IPS-NIHi7 (cell line): Measurements from ENCODE around the gene ADAP2.
"Not testable (repeated sequence)": the region's sequence is repeated elsewhere in the genome, so short reads cannot be mapped to it uniquely, and the experiment has no call there.

ENCODE experiments used
- DNase-seq: peaks from one replicate; pipeline ENCODE4 v3.0.0; 2012; ENCODE audit warnings: mixed read lengths; ENCODE audit errors: extremely low spot score

The ADAP2 gene, protein sequence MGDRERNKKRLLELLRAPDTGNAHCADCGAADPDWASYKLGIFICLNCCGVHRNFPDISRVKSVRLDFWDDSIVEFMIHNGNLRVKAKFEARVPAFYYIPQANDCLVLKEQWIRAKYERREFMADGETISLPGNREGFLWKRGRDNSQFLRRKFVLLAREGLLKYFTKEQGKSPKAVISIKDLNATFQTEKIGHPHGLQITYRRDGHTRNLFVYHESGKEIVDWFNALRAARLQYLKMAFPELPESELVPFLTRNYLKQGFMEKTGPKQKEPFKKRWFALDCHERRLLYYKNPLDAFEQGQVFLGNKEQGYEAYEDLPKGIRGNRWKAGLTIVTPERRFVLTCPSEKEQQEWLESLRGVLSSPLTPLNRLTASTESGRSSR

DNA sequence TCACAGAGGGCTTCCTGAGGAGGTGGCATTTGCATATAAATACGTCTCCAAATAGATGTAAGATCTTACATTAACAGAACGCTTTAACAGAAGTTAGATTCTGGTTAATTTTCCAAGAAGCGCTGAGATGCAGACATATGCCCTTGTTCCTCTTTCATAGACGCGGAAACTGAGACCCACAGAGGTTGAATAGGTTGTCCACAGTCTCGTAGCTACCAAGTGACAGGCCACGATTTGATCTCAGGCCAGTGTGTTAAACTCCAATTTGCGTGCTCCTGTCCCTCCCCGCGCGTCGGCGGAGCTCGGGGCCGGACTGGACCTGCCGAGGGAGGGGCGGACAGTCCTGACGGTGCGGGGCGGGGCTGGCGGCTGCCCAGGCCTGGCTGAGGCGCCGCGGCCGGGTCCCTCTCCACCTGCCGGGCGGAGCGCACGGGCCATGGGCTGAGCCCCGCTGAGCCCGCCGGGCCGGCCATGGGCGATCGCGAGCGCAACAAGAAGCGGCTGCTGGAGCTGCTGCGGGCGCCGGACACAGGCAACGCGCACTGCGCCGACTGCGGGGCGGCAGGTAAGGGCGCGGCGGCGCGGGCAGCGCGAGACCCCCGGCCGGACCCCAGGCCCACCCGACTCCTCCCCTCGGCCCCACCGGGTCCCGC, at the start of gene ADAP2:
ADAP2 (plus strand) TSS at position 402 of the 653 bp plus-strand sequence; CDS start at position 472, 70 bp downstream.
- DNase-seq, result peak; percentile 70

DNA sequence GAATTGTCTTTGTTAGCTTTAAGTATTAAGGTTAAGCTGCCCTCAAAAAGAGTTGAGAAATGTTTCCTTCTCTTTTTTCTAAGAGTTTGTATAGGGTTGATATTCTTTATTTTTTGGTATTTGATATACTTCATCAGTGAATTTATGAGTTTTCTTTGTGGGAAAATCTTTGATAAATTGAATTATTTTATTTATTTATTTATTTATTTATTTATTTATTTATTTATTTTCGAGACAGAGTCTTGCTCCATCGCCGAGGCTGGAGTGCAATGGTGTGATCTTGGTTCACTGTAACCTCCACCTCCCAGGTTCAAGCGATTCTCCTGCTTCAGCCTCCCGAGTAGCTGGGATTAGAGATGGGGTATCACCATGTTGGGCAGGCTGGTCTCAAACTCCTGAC, 35.6 kb upstream of the ADAP2 start:
- DNase-seq, result no peak

DNA sequence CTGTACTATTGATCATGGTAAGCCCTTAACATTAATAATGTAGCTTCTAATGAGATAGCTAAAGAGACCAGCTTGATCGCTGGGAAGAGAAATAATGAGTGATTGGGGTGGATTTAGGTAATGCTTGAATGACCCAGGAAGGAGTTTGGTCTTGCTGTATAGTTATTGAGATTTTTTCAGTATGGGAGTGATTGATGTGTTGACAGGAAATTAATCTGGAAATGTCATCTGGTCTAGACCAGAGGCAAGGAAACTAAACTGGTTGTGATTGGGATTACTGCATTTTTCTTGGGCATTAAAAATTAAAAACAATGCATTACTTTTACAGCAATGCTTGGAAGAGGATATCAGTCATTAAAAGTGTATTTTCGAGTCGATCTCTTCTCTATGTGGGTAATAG, 27.5 kb upstream of the ADAP2 start:
- no peak for DNase-seq

DNA sequence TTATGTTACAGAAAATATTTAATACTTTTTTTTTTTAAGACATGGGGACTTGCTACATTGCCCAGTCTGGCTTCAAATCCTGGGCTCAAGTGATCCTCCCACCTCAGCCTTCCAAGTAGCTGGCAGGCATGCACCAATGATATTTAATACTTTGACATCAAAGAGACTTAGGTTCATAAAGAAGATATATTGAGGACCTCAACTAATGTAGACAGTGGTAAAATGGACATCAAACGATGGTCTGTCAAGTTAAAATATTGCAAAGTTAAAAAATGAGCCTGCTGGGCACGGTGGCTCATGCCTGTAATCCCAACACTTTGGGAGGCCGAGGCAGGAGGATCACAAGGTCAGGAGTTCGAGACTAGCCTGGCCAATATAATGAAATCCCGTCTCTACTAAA, 24.4 kb upstream of the ADAP2 start:
- DNase-seq, result no peak

DNA sequence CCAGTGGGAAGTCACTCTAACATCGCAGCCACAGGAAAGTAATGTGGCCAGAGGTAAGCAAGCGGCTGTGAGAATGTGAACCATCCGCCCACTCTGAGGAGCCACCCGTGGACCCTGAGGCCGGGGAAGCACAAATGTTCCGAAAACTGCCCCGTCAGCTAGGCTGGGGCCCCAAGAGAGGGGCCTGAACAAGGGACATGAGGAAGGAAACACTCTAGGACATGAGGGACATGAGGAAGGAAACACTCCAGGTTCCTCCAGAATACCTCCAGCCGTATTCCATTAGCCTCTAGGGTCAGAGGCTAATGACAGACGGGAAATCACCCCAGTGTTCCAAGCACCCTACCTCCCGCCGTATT, 16.0 kb upstream of the ADAP2 start:
- DNase-seq, result peak; percentile 22

DNA sequence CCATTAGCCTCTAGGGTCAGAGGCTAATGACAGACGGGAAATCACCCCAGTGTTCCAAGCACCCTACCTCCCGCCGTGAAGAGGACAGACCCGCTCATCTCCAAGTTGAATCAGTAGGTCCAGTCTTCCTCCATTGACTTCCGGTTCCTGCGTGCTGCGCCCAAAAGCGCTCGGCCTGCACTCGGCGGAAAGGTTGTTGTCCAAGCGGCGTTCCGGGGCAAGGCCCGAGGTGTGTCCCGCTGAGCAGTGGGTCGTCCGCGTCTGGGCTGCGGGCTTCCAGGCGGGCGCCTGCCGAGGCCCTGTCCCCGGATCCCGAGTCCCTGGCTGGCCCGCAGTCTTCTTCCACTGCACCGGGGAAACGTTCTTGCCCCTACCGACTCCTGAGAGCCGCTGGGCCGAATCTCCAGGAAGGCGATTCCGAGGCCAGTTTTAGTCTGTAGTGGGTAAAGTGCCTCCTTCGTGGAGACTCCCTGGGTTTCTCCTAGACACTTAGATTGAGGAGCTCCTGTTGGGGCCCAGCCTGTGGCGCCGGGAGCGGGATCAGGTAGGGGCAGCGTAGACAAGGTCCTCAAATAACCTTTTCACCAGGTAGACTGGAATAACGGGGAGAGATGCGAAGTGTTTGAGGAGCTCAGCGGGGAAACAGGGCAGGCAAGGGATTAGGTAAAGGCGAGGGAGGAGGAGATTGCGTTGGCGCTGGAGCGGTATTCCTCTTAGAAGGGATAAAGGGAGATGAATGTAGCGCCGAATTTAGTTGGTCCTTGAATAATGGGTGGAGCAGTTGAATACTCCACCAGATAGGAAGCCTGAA, 15.4 kb upstream of the ADAP2 start, which contains the start of gene TEFM:
TEFM (minus strand) TSS at position 138 of the 811 bp plus-strand sequence; CDS start at position 98, 40 bp downstream.
- peak; percentile 94 for DNase-seq

DNA sequence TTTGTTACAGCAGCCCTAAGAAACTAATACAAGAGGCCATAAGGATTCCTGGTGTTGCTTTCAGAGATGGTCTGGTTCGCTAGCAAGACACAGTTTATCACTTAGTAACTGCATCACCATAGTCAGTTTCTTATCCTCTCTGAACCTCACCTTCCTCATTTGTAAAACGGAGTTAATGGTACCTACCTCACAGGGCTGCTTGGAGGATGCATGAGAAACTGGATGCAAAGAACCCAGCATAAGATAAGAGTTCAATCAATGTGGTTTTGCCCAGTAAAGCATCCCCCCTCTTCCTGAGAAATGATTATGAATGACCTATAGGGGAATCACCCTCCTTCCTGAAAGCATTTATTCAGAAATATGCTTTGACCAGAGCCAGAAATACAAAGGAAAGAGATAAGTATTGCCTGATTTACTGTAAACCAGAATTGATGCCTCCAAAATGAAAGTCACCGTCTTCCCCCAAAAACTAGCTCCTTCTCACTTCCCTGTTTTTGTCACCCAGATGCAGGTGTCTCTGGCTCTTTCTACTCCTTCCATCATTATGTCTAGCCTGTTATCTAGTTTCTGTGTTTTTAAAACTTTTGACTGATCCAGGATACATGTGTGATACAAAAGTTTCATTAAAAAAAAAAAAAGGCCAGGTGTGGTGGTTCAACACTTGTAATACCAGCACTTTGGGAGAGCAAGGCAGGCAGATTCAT, 12.9 kb upstream of the ADAP2 start:
- DNase-seq, result no peak

DNA sequence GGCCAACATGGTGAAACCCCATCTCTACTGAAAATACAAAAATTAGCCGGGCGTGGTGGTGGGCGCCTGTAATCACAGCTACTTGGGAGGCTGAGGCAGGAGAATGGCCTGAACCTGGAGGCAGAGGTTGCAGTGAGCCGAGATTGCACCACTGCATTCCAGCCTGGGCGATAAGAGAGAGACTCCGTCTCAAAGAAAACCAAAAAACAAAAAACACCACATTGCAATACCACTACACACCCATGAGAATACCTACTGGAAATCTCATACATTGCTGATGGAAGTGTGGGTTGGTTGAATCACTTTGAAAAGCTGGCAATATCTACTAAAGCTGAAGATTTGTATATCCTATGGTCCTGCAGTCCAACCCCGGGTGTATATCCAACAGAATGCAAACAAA, 11.6 kb upstream of the ADAP2 start:
- not testable (repeated sequence) for DNase-seq

DNA sequence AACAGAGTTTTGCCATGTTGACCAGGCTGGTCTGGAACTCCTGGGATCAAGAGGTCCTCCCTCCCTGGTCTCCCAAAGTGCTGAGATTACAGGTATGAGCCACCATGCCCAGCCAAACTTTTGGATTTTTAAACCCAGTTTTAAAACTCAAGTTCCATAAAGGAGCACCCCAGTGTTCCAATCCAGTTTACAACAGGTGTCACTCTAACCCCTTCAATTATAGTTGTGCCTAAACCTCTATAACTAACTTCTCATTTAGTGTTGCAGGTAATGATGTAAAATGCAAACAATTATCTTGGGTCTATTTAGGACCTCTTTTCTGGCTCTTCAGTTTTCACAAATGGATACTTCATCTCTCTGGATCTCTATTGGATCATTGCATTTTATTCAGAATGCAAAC, 7.8 kb upstream of the ADAP2 start:
- no peak for DNase-seq

DNA sequence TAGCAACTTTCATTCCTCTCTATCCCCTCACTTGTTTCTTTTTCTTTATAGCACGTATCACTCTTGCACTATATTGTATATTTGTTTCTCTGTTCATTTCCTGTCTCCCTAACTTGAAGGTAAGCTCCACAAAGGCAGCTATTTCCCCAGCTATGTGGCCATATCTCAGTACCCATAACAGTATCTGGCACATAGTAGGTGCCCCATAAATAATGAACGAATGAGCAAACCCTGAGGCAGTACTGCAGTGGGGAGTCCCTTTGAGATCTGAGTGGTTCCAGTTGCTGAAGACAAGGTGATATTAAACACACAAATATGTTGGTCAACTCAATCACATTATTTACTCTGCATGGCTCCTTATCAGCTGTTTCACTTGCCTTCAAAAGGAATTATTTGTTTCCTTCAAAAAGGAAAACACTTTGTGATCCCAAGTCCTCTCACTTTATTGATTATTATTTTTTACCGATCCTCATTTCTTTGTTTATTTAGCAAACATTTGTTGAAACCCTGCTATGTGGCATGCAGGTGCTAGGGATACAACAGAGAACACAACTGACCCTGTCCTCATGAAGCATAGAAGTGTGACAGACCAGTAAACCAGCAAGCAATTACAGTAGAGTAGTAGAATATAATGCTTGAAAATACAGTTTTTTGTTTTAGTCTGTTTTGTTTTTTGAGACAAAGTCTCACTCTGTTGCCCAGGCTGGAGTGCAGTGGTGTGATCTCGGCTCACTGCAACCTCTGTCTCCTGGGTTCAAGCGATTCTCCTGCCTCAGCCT, 5.7 kb upstream of the ADAP2 start:
- DNase-seq, result no peak

DNA sequence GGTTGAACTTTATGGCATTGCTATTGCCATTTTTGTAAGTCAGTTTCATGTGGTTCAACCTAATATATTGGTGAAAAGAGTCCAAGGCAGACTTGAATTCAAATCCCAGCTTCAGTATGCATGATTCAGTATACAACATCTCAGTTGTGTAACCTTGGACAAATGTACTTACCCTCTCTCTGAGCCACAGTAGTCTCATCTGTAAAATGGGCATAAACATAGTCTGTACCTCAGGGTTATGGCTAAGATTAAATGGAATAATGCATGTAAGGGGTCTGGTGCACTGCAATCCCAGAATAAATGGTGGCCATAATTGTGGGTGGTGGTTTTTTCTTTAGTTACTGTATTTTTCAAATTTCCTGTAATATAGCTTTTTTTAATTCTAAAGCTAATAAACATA, 4.7 kb upstream of the ADAP2 start:
- DNase-seq, result no peak

DNA sequence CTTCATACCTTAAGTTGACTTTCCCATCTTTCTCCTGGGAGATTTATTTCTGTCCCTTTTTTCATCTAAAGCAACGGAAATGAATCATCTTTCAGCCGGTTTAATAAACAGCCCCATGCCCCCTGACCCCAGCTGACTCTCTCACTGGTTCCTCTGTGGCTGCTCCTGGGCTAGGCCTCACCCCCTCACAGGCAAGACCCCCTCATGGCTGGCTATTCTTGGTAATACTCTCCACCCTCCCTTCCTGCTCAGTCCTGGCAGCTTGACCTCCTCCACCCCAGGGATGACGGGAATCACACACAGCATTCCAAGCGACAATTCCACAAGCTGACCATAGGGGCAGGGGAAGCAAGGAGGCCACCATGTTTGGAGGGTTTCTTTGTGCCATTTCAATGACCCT, 1.5 kb upstream of the ADAP2 start:
- peak; percentile 64 for DNase-seq

DNA sequence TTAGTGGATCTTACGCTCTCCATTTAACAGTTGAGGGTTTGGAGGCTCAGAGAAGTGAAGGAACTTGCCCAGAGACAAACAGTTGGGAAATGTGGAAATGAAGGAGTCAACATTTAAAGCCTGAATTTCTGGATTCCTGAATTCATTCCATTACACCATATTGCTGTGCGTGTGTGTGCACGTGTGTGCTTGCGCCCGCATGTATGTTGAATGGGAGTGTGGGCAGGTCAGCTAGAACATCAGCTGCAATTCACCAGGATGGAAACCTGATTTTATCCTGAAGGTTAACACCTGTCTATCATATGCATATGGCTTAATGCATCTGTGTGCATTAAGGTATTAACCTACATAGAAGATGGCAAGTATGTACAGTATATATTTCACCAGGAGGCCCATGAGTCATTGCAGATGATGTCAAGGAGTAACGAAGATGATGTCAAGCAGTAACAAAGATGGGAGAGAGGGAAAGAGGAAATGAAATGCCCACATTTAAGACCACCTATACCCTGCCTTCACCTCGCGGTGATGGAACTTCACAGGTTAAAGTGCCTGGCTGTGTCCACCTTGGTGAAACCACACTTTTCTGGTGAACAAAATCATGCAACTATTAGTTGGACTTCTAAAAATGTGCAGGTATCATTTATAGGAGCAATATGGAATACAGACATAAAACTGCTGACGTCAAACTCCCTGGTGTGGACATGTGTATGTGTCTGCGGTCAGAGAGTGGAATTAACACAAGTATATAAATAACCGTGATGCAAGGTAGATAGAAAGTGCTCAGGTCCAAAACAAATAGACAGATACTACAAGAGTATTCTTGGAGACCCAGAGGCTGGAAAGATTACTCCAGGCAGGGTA, 832 bp upstream of the ADAP2 start:
- DNase-seq, result no peak

DNA sequence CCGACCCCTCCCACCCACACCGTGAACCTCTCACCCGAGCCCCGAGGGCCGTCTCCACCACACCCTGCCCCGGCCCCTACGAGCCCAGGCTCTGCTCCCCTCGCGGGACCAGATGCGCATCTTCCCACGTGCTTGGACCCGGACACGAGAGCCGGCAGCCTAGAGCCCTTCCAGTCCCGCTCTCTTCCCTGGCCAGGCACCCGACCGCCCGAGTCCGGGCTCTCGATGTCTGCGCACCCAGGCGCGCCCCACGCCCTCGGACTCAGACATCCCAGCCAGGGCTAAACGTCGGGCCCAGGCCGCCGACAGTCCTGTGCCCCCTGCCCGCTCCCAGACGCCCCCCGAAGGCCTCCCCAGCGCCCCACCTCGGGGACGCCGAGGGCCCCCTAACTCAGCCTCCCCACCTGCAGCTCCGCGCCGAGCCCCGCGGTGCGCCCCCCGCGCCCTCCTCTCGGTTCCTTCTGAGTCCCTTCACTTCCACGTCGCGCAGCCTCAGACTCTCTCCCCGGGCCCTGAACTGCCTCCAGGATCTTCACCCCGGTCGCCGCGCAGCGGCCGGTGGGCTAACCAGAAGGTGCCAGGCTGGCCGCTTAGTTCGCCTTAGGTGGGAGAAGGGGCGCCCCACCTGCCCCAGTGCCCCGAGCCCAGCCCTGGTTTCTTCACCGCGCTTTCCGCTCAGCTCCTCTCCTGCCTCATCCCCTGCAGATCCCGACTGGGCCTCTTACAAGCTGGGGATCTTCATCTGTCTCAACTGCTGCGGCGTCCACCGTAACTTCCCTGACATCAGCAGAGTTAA, 688 bp downstream of the ADAP2 start:
- DNase-seq, result peak; percentile 36

DNA sequence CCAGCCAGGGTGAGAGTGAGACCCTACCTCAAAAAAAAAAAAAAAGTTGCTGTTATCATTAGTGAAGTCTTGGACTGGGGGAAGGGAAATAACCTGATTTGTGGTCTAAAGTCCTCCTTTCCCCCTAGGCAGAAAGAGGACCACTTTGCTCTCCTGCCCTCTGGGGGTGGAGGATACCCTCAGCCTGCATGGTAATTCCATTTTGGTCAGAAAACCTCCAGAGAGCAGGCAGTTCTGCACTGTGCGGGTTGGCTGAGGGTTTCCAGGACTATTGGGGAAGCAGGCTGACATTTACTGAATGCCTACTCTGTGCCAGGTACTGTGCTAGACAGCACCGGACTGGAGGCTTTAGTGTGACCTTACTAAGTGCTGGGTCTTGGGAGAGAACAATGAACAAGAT, 2.6 kb downstream of the ADAP2 start:
- no peak for DNase-seq

DNA sequence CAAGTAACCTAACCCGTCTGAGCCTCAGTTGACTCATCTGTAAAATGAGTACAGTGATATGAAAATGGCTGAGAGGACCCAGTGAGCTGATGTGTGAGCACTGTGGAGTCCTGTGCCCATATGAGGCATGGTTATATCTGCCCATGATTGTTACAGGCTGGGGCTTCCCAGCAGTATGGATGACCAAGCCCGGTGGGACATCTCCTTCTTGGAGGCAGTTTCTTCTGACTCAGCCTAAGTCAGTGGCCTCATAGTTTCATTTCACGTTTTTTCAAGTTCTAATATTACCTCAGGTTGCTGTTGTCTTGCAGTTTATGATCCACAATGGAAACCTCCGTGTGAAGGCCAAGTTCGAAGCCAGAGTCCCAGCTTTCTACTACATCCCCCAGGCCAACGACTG, 4.8 kb downstream of the ADAP2 start:
- DNase-seq, result no peak

DNA sequence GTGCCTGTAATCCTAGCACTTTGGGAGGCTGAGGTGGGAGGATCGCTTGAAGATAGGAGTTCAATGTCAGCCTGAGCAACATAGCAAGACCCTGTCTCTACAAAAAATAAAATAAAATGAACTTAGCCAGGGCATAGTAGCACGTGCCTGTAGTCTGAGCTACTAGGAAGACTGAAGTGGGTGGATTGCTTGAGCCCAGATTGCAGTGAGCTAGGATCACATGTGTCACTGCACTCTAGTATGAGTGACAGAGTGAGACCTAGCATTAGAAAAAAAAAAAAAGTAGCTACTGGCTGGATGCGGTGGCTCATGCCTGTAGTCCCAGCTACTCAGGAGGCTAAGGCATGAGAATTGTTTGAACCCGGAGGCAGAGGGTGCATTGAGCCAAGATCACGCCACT, 6.0 kb downstream of the ADAP2 start:
- DNase-seq, result no peak

DNA sequence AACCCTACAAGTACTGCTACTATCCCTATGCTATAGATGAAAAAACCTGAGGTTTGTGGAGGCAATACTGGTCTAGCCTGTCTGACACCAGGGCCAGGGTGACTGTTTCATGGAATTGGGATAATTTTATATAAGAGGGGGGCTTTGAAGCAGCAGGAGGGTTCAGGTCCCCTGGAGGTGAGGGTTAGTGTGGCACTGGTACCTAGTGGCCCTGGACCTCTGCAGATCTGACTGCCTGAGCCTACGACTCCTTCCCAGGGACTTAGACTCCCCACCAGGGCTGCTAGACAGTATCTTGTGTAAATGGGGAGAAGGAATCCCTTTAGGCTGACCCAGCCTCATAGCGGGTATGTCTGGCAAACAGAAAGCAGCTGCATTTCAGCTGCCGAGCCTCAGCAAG, 6.8 kb downstream of the ADAP2 start:
- no peak for DNase-seq

DNA sequence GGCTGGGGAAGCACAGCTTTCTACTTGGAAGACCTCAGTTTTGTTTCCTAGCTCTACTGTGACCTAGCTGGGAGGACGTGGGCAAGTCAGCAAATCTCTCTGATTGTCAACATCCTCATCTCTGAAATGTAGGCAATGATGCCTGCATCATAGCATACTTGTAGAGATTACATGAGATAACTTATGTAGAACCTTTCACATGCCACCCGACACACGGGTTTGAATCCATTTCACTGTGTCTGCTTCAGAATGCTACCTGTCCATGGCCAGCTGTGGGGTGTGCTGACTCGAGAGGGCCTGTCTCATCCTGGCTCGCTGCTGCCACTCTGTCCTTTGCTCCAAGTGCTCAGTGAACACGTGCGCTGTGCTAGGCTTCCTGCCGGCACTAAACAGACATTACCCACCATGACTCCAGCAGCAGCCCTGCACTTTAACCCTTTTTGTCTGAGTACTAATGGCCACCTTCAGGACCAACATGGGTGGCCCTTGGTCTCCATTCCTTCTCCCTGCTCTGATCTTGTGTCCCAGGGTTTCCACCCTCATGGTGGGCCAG, 7.4 kb downstream of the ADAP2 start:
- DNase-seq, result no peak
